Hepatocyte (in vitro differentiated cells): ENCODE data around the gene PSMA7. TPM values are rescaled to one million over a fixed set of nuclear protein-coding genes. Genes with fewer than 3 reads are reported as not detected.

Experiments
- DNase-seq: peaks from one replicate; pipeline ENCODE4 v3.0.0-alpha.2; 2016; ENCODE audit warnings: low spot score
- H2AFZ ChIP-seq: fragments of 200-600 bp; sonication (generic); 2 replicates; pipeline ENCODE4 v1.6.0; 2016; ENCODE audit warnings: antibody characterized with exemption, mild to moderate bottlenecking
- H3K27ac ChIP-seq: fragments of 200-600 bp; sonication (generic); 2 replicates; pipeline ENCODE4 v1.5.1; 2016; ENCODE audit warnings: mild to moderate bottlenecking
- H3K27me3 ChIP-seq: fragments of 200-600 bp; sonication (generic); 2 replicates; pipeline ENCODE4 v1.6.1; 2016
- H3K36me3 ChIP-seq: fragments of 200-600 bp; sonication (generic); replicated peaks from 2 replicates; pipeline ENCODE4 v1.5.1; 2016; ENCODE audit warnings: low read depth; ENCODE audit not compliant: insufficient read depth
- H3K4me1 ChIP-seq: fragments of 200-600 bp; sonication (generic); 2 replicates; pipeline ENCODE4 v1.5.1; 2016; ENCODE audit warnings: mild to moderate bottlenecking, moderate library complexity; ENCODE audit not compliant: insufficient read depth
- H3K4me2 ChIP-seq: fragments of 200-600 bp; sonication (generic); 2 replicates; pipeline ENCODE4 v1.6.0; 2016
- H3K4me3 ChIP-seq: fragments of 200-600 bp; sonication (generic); 2 replicates; pipeline ENCODE4 v1.5.1; 2016; ENCODE audit warnings: mild to moderate bottlenecking
- H3K79me2 ChIP-seq: fragments of 200-600 bp; sonication (generic); 2 replicates; pipeline ENCODE4 v1.6.0; 2017; ENCODE audit warnings: mild to moderate bottlenecking
- H3K9me2 ChIP-seq: fragments of 200-600 bp; sonication (generic); replicated peaks from 2 replicates; pipeline ENCODE4 v1.6.0; 2017; ENCODE audit warnings: mild to moderate bottlenecking; ENCODE audit not compliant: insufficient read depth
- H3K9me3 ChIP-seq: fragments of 200-600 bp; sonication (generic); 2 replicates; pipeline ENCODE4 v1.5.1; 2016; ENCODE audit warnings: low read depth, mild to moderate bottlenecking
- H4K20me1 ChIP-seq: fragments of 200-600 bp; sonication (generic); 2 replicates; pipeline ENCODE4 v1.6.0; 2016; ENCODE audit warnings: mild to moderate bottlenecking; ENCODE audit not compliant: insufficient read depth, poor library complexity, severe bottlenecking
- EZH2 ChIP-seq: fragments of 200-600 bp; sonication (generic); IDR thresholded peaks from 2 replicates; pipeline ENCODE4 v1.6.1; 2016; ENCODE audit warnings: antibody characterized with exemption, mild to moderate bottlenecking, borderline replicate concordance
- EZH2phosphoT487 ChIP-seq: fragments of 200-600 bp; sonication (generic); IDR thresholded peaks from one replicate; pipeline ENCODE4 v1.6.1; 2018; ENCODE audit warnings: antibody characterized with exemption, mild to moderate bottlenecking, low read depth, moderate library complexity; ENCODE audit not compliant: unreplicated experiment, severe bottlenecking
- WGBS: methylation state at CpG from one replicate; pipeline ENCODE4 v1.1.6; 2016; ENCODE audit warnings: low lambda C conversion rate; ENCODE audit errors: missing lambda C conversion rate; 5-methylcytosine and 5-hydroxymethylcytosine counted together
- polyA plus RNA-seq: library from polyadenylated mRNA; unstranded; fragments of >200 nt; fragmentation: Nextera tagmentation; extraction: Ambion mirVana; gene quantifications from 2 replicates; pipeline ENCODE4 v1.2.1, GENCODE V29; 2016
- total RNA-seq: library from RNA; depleted of rRNA; stranded (reverse); fragments of >200 nt; gene quantifications from 2 replicates; pipeline ENCODE4 v1.2.3, GENCODE V29; 2014
- TF ChIP-seq, protein P1 (sequence below): fragments of 200-600 bp; sonication (generic); IDR thresholded peaks from 2 replicates; pipeline ENCODE4 v1.5.1; 2016; ENCODE audit warnings: antibody characterized with exemption, mild to moderate bottlenecking; ENCODE audit not compliant: poor library complexity

Gene PSMA7
- total and polyA plus RNA-seq, 2 experiments from 2014 or later = 277 to 408 TPM

DNA sequence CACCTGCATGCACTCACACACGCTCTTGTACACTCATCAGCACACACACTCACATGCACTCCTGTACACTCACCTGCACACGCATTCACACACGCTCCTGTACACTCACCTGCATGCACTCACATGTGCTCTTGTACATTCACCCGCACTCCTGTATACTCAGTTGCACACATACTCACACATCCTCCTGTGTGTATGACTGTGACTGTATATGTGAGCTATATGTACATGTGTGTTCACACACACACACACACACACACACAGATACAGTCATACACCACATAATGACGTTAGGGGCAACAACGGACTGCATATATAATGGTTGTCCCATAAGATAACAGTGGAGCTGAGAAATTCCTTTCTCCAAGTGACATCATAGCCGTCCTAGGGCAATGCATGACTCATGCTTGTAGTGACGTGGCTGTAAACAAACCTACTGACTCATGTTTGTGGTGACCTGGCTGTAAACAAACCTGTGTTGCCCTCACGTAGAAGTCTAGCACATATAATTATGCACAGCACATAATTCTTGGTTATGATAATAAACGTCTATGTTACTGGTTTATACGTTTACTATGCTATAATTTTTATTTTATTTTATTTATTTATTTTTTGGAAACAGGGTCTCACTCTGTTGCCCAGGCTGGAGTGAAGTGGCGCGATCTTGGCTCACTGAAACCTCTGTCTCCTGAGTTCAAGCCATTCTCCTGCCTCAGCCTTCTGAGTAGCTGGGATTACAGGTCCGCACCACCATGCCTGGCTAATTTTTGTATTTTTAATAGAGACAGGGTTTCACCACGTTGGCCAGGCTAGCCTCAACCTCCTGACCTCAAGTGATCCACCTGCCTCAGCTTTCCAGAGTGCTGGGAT lies 54.7 kb downstream of the PSMA7 start:
- Histone ChIP-seq H3K4me3 (no peak overlapping the region), H3K9me3 (no peaks in the 10 kb centered on the region), H3K4me2 (no peak overlapping the region), H3K4me1 (no peaks in the 10 kb centered on the region), H3K9me2 (no peaks in the 10 kb centered on the region), H3K79me2 (no peaks in the 10 kb centered on the region), H3K36me3 (no peaks in the 10 kb centered on the region), H3K27me3 (no peaks in the 10 kb centered on the region), H2AFZ (no peak overlapping the region), H3K27ac (no peak overlapping the region), H4K20me1 (no peaks in the 10 kb centered on the region)
- TF ChIP-seq EZH2phosphoT487 (no peak), EZH2 (no peak)
- TF ChIP-seq, protein P1, sequence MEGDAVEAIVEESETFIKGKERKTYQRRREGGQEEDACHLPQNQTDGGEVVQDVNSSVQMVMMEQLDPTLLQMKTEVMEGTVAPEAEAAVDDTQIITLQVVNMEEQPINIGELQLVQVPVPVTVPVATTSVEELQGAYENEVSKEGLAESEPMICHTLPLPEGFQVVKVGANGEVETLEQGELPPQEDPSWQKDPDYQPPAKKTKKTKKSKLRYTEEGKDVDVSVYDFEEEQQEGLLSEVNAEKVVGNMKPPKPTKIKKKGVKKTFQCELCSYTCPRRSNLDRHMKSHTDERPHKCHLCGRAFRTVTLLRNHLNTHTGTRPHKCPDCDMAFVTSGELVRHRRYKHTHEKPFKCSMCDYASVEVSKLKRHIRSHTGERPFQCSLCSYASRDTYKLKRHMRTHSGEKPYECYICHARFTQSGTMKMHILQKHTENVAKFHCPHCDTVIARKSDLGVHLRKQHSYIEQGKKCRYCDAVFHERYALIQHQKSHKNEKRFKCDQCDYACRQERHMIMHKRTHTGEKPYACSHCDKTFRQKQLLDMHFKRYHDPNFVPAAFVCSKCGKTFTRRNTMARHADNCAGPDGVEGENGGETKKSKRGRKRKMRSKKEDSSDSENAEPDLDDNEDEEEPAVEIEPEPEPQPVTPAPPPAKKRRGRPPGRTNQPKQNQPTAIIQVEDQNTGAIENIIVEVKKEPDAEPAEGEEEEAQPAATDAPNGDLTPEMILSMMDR = no peak
- peak; percentile 80 for DNase-seq
- WGBS = 62% methylated on average over 15 of the region's 15 CpGs

DNA sequence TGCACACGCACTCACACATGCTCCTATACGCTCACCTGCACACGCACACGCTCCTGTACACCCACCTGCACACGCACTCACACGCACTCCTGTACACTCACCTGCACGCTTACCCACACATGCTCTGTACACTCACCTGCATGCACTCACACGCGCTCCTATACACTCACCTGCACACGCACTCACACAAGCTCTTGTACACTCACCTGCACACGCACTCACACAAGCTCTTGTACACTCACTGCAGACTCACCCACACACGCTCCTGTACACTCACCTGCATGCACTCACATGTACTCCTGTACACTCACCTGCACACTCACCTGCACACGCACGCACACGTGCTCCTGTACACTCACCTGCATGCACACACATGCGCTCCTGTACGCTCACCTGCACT lies 55.6 kb downstream of the PSMA7 start:
- DNase-seq = no peak
- Histone ChIP-seq H3K9me3 (no peaks in the 10 kb centered on the region), H3K4me1 (no peaks in the 10 kb centered on the region), H3K9me2 (no peaks in the 10 kb centered on the region), H3K4me2 (no peak overlapping the region), H3K36me3 (no peaks in the 10 kb centered on the region), H3K27me3 (no peaks in the 10 kb centered on the region), H2AFZ (no peak overlapping the region), H3K27ac (no peak overlapping the region), H4K20me1 (no peaks in the 10 kb centered on the region), H3K79me2 (no peaks in the 10 kb centered on the region), H3K4me3 (no peak overlapping the region)
- TF ChIP-seq, protein P1 = no peak
- no peak for TF ChIP-seq EZH2
- WGBS = 98% methylated on average over 16 of the region's 17 CpGs

DNA sequence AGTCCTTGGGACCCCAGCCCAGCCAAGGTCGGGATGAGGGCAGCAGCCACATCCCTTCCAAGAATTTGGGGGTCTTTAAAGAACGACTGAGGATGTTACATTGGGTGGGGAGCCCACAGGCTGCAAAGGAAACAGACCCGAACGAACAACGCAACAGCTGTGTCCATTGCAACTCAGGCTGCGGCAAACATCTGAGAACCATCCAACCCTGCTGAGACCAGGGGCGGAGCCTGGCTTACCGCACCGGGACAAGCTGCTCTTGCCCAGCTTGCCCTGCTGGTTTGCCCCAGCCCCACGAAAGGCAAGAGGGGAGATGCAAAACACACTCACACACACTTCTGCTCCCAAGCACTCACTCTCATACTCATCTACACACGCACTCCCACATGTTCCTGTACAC lies 56.0 kb downstream of the PSMA7 start:
- Histone ChIP-seq H3K27ac (no peak overlapping the region), H3K27me3 (no peaks in the 10 kb centered on the region), H3K79me2 (no peaks in the 10 kb centered on the region), H2AFZ (no peak overlapping the region), H3K4me3 (no peak overlapping the region), H3K36me3 (no peaks in the 10 kb centered on the region), H4K20me1 (no peaks in the 10 kb centered on the region), H3K4me1 (no peaks in the 10 kb centered on the region), H3K9me2 (no peaks in the 10 kb centered on the region), H3K4me2 (no peak overlapping the region), H3K9me3 (no peaks in the 10 kb centered on the region)
- no peak for DNase-seq
- TF ChIP-seq EZH2 = no peak
- no peak for TF ChIP-seq EZH2phosphoT487
- TF ChIP-seq, protein P1 = no peak
- WGBS = 65% methylated on average over 11 of the region's 11 CpGs

Other genes with a start within 250 kb of the PSMA7 start
- 6.6 and 7.5 TPM in 2 replicates for gene TAF4, start 77.5 kb downstream of the PSMA7 start, total RNA-seq
- gene TAF4, start 77.5 kb downstream of the PSMA7 start, polyA plus RNA-seq = 2.9 and 3.3 TPM in 2 replicates
- gene LSM14B, start 20.9 kb downstream of the PSMA7 start, total RNA-seq = 32.5 and 43.1 TPM in 2 replicates
- gene LSM14B, start 20.9 kb downstream of the PSMA7 start, polyA plus RNA-seq = 4.8 and 7.1 TPM in 2 replicates
- gene SS18L1, start 375 bp upstream of the PSMA7 start, total RNA-seq = 13.0 and 14.4 TPM in 2 replicates
- 1.8 and 2.1 TPM in 2 replicates for gene SS18L1, start 375 bp upstream of the PSMA7 start, polyA plus RNA-seq
- 16.7 and 18.4 TPM in 2 replicates for gene MTG2, start 39.6 kb upstream of the PSMA7 start, total RNA-seq
- gene MTG2, start 39.6 kb upstream of the PSMA7 start, polyA plus RNA-seq = 21.8 and 26.7 TPM in 2 replicates
- not detected in 2 replicates for gene HRH3, start 76.9 kb upstream of the PSMA7 start, total RNA-seq
- gene HRH3, start 76.9 kb upstream of the PSMA7 start, polyA plus RNA-seq = not detected in 2 replicates
- gene OSBPL2, start 95.1 kb upstream of the PSMA7 start, total RNA-seq = 37.0 and 40.5 TPM in 2 replicates
- 39.6 and 45.9 TPM in 2 replicates for gene OSBPL2, start 95.1 kb upstream of the PSMA7 start, polyA plus RNA-seq
- 103 and 116 TPM in 2 replicates for gene ADRM1, start 159.6 kb upstream of the PSMA7 start, total RNA-seq
- gene ADRM1, start 159.6 kb upstream of the PSMA7 start, polyA plus RNA-seq = 143 and 144 TPM in 2 replicates
- 44.6 and 71.3 TPM in 2 replicates for gene LAMA5, start 223.9 kb upstream of the PSMA7 start, total RNA-seq
- 252 and 313 TPM in 2 replicates for gene LAMA5, start 223.9 kb upstream of the PSMA7 start, polyA plus RNA-seq
- gene RPS21, start 243.7 kb upstream of the PSMA7 start, total RNA-seq = 1,754 and 2,772 TPM in 2 replicates
- 444 and 460 TPM in 2 replicates for gene RPS21, start 243.7 kb upstream of the PSMA7 start, polyA plus RNA-seq